ENCODE data around the gene PSMB3. TPM values are rescaled to one million over a fixed set of nuclear protein-coding genes. Genes with fewer than 3 reads are reported as not detected.

The PSMB3 gene
- total and polyA plus RNA-seq, 2 experiments from 2014 or later, result 166 to 379 TPM

- no peak for DNase-seq (ENCODE audit: low read depth in 1 of 2, low spot score in 1 of 2)
Observed at GRCh38 chr17:38800237-38800760, 47.8 kb downstream of the PSMB3 start.

GRCh38 chr17:38809828-38810227, 57.3 kb downstream of the PSMB3 start:
- TF ChIP-seq, protein P1, sequence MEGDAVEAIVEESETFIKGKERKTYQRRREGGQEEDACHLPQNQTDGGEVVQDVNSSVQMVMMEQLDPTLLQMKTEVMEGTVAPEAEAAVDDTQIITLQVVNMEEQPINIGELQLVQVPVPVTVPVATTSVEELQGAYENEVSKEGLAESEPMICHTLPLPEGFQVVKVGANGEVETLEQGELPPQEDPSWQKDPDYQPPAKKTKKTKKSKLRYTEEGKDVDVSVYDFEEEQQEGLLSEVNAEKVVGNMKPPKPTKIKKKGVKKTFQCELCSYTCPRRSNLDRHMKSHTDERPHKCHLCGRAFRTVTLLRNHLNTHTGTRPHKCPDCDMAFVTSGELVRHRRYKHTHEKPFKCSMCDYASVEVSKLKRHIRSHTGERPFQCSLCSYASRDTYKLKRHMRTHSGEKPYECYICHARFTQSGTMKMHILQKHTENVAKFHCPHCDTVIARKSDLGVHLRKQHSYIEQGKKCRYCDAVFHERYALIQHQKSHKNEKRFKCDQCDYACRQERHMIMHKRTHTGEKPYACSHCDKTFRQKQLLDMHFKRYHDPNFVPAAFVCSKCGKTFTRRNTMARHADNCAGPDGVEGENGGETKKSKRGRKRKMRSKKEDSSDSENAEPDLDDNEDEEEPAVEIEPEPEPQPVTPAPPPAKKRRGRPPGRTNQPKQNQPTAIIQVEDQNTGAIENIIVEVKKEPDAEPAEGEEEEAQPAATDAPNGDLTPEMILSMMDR (IDR thresholded peaks at IDR 0.05; ENCODE audit: low read depth, low read length), result no peak
- Histone ChIP-seq H3K9me3 (ENCODE audit: low read depth) (no peaks in the 10 kb centered on the region), H3K27ac (no peak overlapping the region), H3K27me3 (no peaks in the 10 kb centered on the region), H3K4me1 (ENCODE audit: low read depth) (no peaks in the 10 kb centered on the region), H3K4me3 (no peak overlapping the region), H3K36me3 (peaks cover 46% of the 10 kb centered on the region)
- DNase-seq (ENCODE audit: low read depth in 1 of 2, low spot score in 1 of 2), result no peak

More at GRCh38 chr17:38800237-38800760, 47.8 kb downstream of the PSMB3 start:
- H3K36me3 ChIP-seq, result peaks cover 26% of the 10 kb centered on the region
- TF ChIP-seq, protein P1 (IDR thresholded peaks at IDR 0.05; ENCODE audit: low read depth, low read length), result no peak
- peaks cover 13% of the 10 kb centered on the region for H3K4me1 ChIP-seq (ENCODE audit: low read depth)
- H3K27me3 ChIP-seq, result no peaks in the 10 kb centered on the region
- H3K27ac ChIP-seq, result peak overlapping the region; percentile 100
- peak overlapping the region; percentile 88 for H3K4me3 ChIP-seq
- no peaks in the 10 kb centered on the region for H3K9me3 ChIP-seq (ENCODE audit: low read depth)

Other genes with a start within 250 kb of the PSMB3 start
- gene SRCIN1, start 146.8 kb upstream of the PSMB3 start, total RNA-seq, result 5.2 and 10.8 TPM in 2 replicates
- 2.3 and 4.6 TPM in 2 replicates for gene SRCIN1, start 146.8 kb upstream of the PSMB3 start, polyA plus RNA-seq
- 13.4 and 13.9 TPM in 2 replicates for gene EPOP, start 77.8 kb upstream of the PSMB3 start, total RNA-seq
- gene EPOP, start 77.8 kb upstream of the PSMB3 start, polyA plus RNA-seq, result 1.9 and 2.0 TPM in 2 replicates
- gene MLLT6, start 47.5 kb upstream of the PSMB3 start, total RNA-seq, result 48.4 and 75.8 TPM in 2 replicates
- 10.5 and 17.4 TPM in 2 replicates for gene MLLT6, start 47.5 kb upstream of the PSMB3 start, polyA plus RNA-seq
- 4.9 and 7.4 TPM in 2 replicates for gene CISD3, start 22.4 kb upstream of the PSMB3 start, total RNA-seq
- gene CISD3, start 22.4 kb upstream of the PSMB3 start, polyA plus RNA-seq, result 20.6 and 29.7 TPM in 2 replicates
- 14.4 and 21.7 TPM in 2 replicates for gene PCGF2, start 4.4 kb upstream of the PSMB3 start, total RNA-seq
- gene PCGF2, start 4.4 kb upstream of the PSMB3 start, polyA plus RNA-seq, result 10.7 and 12.2 TPM in 2 replicates
- 98.7 and 116 TPM in 2 replicates for gene PIP4K2B, start 46.8 kb downstream of the PSMB3 start, total RNA-seq
- gene PIP4K2B, start 46.8 kb downstream of the PSMB3 start, polyA plus RNA-seq, result 17.4 and 23.3 TPM in 2 replicates
- 6.4 and 14.6 TPM in 2 replicates for gene CWC25, start 72.6 kb downstream of the PSMB3 start, total RNA-seq
- gene CWC25, start 72.6 kb downstream of the PSMB3 start, polyA plus RNA-seq, result 9.4 and 19.9 TPM in 2 replicates
- 2,451 and 2,692 TPM in 2 replicates for gene RPL23, start 101.0 kb downstream of the PSMB3 start, total RNA-seq
- gene RPL23, start 101.0 kb downstream of the PSMB3 start, polyA plus RNA-seq, result 567 and 626 TPM in 2 replicates
- 46.0 and 51.2 TPM in 2 replicates for gene LASP1, start 117.3 kb downstream of the PSMB3 start, total RNA-seq
- gene LASP1, start 117.3 kb downstream of the PSMB3 start, polyA plus RNA-seq, result 28.1 and 38.0 TPM in 2 replicates
- gene FBXO47, start 214.7 kb downstream of the PSMB3 start, total RNA-seq, result not detected in 2 replicates
- gene FBXO47, start 214.7 kb downstream of the PSMB3 start, polyA plus RNA-seq, result not detected in 2 replicates

Data from cardiac muscle cell (in vitro differentiated cells and primary cell).